HL-60/S4 treated with retinoic acid at 250 ng/mL for 4 days and 3 days (cell line): ENCODE data around the gene RRM2.

Experiments used
- in situ Hi-C: fragments of 300-500 bp; cut with MboI; formaldehyde crosslinking; loops from 2 replicates; pipeline ENCODE4 v1.7.0; 2022; ENCODE audit warnings: low sequenced_read_pairs

RRM2 gene

DNA sequence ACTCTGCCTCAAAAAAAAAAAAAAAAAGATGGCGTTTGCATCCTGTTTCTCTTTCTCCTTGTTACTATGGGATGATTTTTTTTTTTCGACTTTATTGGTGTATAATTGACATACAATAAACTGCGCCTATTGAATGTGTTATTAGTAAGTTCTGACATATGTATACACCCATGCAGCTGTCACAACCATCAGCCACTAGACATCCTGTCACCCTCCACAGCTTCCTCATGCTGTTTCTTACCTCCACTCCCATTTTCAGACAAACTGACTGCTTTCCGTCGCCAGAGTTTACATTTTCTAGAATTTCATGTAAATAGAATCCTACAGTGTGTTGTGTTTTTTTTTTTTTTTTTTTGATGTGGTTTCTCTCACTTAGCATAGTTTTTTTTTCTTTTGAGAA is 27.9 kb downstream of the RRM2 start:
- in situ Hi-C loops: no loop called here

DNA sequence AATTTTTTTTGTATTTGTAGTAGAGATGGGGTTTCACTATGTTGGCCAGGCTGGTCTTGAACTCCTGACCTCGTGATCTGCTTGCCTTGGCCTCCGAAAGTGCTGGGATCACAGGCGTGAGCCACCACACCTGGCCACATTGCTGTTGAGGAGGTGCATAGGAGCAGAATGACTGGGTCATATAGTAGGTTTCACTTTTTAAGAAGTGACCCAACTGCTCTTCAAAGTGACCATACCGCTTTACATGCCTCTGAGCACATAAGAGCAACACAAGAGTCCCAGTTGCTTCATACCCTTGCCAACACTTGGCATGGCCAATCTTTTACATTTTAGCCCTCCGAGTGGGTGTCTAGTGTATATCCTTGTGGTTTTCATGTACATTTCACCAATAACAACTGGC is 28.9 kb downstream of the RRM2 start:
- in situ Hi-C loops: no loop called here

DNA sequence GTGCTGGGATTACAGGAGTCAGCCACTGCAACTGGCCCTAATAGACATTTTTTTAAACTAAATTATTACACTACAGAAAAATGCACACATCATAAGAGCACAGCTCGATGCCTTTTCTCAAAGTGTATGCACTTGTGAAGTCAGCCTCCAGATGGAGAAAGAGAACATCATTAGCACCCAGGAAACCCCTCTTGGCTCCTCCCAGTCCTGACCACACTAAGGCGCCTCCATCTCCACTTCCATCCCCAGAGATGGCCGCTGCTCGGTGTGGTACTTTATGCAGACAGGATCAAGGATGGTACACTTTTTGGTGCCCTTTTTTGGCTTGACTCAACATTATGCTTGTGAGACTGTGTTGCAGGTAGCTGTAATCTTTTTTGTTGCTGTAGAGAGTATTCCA is 34.8 kb downstream of the RRM2 start:
- in situ Hi-C loops: no loop called here

DNA sequence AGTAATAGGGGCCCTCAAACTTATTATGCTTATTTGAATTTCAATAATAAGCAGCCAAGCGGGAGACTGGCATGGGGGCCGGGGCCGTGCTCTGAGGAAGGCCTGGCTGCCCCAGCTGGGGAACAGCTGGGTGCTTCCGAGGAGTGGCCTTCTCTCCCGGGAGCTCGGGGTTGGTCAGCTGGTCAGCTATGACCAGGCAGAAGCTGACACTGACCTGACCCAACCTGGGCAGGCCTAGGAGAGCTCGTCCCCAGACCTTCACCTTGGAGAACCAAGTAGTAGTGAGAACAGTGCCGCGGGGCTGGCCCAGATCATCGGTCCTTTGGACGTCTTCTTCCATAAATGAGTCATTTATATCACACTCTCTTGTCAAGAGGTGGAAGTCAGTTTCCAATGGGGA is 36.1 kb downstream of the RRM2 start:
- in situ Hi-C loops: no loop called here

DNA sequence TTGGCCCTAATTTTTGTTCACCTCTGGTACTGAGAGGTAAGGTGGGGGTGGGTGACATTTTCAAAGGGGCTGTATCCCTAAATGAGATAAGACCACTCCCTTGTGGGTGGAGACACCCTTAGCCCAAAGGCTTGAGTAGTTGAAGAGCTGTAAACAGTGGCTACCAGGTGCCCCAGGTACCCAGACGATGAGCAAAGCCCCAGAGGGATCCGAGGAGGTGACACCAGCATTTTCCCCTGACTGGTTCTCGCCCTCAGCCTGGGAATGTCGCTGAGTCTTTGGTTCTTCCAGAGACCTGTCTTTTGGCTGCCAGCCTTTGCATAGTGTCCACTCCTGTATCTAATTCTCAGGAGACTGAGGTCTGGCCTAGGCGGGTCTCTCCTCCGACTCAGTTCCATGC is 36.5 kb downstream of the RRM2 start:
- in situ Hi-C loops: no loop called here

DNA sequence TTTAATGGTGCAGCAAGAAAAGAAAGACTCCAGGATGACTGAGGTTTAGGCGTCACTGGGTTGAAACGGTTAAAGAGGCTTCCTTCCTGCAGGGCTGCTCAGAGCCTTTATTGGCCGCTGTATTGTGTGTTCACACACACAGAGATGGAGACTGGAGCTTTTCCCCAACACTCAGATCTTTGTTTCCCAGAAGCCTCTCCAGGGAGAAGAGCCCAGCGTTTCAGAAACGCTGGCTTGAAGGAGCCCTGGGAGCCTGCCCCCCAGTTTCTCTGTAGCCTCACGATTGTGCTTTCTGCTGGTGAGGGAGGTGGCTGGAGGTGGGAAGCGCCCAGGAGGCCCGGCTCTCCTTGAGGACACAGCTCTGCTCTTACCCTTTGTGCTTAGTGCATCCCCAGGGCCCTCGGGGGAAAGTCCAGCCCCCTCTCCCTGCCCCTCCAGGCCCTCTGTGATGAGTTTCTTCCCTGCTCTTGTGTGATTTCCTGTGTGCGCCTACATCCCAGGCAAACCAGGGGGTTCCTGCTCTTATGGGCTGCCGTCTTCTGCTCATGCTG is 37.1 kb downstream of the RRM2 start:
- in situ Hi-C loops: no loop called here

DNA sequence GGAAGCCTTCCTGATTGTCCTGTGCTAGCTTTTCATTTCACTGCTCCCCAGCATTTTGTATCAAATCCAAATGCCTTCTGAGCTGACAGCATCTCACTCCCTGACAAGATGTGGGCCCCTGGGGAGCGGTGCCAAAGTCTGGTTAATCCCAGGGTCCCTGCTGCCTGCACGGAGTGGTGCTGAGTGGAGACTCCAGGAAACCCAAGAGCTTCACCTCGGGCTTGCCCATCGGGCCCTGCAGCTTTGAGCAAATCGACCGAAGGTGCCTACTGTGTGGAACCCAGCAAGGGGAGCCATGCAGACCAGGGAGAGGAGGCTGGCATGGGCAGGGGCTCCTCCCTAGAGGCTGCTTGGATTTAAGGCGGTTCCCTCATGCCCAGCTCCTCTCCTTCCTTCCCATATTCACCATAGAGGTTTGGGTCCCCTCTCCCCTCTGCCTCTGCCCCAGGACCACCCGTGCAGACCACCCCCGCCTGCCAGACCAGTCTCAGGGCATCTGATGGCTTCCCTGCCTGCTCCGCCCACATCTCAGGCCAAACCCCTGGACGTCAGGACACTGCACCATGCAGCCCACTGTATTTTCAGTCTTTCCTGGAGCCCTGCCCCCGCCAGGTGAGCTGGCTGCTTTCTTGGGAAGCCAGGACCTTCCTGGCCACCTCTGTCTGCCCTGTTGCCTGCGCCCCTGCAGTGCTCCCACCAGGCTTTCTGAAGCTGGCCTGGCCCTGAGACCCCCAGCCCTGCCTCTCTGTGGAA is 37.8 kb downstream of the RRM2 start:
- in situ Hi-C loops: no loop called here

DNA sequence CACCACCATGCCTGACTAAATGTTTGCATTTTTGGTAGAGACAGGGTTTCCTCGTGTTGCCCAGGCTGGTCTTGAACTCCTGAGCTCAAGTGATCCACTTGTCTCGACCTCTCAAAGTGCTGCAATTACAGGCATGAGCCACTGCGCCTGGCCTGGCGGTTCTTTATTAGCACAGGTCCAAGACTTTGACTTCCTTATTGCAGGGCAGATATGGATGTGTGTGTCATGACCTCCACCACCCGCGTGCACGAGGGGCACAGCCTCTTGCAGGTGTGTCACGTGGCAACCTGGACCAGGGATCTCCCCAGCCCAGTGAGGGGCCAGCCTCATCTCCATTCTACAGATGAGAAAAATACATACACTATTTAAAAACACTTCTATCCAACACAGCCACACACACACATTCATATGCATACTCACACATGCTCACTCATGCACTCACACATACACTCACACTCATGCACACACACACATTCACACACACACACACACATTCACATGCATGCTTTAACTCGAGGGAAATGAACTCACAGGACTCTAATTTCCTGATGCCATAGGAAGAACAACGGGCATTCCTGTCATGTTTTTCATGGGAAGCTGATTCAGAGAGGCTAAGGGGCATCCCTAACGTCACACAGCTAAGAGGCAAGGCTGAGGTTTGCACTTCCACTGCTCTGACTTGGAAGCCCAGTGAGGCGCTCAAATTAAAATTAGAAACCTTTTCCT is 38.8 kb downstream of the RRM2 start:
- in situ Hi-C loops: no loop called here

DNA sequence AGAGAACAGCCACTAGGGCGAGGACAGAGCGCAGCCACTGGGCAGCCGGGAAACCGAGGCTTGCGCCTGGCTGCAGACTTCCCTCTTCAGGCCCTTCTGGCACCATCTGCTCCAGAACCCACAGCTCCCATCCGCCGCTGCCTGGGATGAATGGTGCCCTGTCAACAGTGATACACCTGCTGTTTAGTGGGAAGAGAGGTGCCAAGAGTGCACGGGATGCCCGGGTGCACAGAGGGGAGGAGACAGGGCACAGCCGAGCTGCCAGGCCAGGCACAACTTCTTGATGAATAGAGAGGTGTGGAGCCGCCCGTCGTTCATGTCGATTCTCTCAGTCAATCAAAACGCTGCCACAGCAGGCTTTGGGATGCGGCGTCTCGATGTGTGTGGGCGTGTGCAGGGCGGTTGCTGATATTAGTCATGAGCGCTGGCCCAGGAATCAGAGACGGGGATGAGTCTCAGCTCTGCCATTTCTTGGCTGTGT is 39.5 kb downstream of the RRM2 start:
- in situ Hi-C loops: no loop called here

DNA sequence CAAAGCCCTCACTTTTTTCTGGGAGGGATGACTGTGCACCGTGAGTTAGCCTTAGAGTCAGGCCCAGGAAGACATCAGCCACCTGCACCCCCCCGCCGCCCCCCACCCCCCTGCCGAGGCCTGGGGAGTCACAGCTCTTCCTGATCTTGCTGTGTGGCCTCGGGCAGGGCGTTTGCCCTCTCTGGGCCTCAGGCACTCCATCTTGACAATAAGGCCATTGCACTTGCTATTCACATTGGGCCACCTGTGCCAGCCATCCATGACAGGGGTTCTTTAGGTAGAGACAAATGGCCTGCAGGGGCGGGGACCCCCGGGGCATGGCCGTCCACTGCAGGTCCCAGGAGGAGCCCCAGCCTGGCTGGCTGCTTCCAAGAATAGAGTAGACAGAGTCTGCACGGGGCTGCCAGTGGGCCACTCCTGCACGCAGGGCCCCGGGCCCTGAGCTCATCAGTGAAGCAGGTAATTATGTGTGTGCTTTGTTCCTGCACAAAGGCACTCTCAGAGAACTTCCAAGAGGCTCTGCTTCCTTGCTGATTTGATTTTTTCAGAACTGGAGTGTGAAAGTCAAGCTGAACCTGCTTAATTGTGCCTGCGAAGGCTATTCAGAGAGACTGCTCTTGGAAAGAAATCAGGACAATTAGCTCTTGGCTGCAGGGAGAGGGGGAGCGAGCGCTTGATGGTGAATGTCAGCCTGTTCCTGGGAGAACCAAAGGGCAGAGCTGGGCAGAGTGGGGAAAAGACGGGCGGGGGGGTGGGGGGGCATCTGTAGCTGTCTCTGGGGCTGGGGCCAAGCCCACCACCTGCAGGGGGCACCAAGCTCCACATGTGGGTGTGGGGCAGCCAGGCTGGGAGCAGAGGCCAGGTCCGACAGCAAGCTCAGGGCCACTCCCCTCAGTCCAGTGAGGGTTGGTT is 40.3 kb downstream of the RRM2 start:
- in situ Hi-C loops: no loop called here

DNA sequence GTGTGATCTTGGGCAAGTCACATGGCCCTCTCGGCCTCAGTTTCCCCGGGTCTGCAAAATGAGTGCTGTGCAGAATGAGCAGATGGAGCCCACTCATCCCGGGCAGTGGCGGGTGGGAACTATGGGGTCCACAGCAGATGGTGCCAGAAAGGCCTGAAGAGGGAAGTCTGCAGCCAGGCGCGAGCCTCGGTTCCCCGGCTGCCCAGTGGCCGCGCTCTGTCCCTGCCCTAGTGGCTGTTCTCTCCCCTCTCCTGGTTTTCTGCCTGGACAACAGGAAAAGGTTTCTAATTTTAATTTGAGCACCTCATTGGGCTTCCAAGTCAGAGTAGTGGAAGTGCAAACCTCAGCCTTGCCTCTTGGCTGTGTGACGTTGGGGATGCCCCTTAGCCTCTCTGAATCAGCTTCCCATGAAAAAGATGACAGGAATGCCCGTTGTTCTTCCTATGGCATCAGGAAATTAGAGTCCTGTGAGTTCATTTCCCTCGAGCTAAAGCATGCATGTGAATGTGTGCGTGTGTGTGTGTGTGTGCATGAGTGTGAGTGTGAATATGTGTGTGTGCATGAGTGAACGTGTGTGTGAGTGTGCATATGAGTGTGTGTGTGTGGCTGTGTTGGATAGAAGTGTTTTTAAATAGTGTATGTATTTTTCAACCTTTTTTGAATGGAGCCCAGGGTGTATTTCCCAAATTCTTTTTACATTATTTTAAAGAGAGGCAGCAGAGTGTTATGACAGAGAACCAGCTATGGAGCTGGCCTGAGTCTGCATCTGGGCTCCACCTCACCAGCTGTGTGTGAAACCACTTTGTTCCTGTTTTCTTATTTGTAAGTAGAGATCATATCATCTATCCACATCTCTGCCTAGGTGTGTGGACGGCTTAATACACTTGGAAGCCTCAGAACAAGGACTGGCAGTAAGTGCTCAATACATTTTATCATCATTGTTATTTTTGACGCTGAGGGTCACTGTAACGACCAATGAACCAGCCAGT is 41.3 kb downstream of the RRM2 start:
- in situ Hi-C loops: no loop called here

DNA sequence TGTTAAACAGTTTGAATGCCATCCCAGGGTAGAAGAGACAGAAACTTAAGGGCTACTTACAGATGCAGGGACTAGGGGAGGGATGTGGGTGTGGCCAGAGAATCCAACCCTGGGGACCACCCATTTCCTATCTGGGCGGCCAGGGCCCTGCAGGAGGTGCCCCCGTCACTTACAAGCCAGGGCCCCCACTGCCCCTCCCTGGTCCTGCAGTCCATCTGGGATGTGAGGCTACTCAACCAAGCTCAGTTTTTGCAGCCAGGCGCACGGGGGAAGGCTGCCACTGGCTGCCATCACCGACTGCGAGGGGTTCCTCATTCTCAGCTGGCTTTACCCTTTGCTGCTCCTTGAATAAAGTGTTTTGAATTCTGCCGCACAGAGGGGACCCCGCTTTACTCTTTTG is 42.1 kb downstream of the RRM2 start:
- in situ Hi-C loops: no loop called here

DNA sequence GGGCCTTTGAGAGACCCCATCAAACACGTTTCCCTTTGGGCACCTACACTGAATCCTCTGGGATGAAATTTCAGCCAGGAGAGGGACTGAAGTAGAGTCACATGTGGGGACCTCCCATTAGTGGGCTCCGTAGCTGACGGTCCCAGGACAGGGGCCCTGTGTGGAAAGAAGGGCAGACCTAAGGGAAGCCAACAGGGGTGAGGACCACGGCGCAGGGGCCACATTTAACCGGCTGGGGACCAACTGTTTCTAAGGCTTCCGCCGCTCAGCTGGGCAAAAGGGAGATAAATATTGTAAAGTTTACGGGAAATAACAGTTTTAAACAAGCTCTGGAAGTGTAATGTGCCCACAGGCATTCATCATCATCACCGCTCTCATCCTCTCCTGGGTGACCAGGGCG is 42.7 kb downstream of the RRM2 start:
- in situ Hi-C loops: no loop called here

DNA sequence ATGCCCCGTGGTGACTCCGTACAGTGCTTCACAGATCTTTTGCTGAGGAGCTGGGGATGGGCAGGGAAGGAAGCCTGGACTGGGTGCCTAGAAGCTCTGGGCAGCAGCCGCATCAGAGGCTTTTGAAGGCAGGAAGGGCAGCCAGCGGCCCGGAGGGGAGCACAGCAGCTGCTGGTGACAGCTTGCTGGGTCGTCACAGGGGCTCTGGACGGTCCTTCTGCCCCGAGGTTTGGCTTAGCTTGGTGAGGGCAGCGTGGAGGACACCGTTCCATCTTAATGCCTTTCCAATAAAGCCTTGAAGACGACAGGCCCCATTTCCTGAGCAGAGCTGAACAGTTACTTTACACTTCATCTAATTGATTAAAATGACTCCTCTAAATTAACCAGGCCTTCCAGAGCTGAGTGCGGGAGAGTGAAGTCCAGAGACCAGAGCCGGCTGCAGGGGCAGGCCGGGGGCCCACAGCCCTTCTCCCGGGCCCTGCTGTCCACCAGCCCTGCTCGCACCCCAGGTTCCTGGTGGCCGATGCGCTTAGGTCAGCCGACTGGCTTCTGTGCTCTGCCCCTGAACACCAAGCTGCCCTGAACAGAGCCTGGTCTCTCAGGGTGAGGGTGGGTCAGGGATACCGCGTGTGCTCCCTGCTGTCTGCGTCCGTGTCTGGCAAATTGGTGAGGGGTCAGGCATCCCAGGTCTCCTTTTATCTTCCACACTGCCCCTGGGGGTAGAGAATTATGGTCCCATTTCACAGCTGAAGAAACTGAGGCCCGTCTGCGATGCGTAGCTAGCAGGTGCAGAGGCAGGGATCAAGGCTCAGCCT is 43.5 kb downstream of the RRM2 start:
- in situ Hi-C loops: no loop called here

DNA sequence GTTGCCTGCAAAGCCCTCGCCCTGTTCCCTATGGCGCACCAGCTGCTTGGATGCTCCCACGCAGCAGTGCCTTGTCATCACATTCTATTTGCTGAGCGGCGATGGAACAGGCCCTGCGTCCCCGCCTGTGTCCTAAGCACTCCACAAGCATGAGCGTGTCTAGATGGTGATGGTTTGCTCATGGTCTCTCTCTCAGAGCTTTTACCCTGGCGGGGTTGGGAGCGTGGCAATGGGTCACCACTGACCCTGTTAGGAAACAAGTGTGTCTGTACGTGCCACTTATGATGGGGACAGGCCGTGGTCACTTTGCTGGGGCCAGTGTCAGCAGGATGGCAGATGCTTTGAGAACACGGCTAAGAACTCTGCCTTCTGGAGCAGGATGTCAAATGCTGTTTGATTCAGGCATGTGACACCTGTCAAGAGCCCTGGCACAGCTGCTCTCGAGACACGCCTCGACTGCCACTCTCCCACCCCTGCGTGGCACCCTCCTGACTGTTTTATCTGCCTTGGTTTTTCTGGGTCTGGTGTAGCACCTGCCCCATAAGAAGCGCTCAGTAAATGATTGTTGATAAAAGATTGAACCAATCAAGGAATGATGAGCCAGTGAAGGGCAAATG is 44.2 kb downstream of the RRM2 start:
- in situ Hi-C loops: no loop called here

DNA sequence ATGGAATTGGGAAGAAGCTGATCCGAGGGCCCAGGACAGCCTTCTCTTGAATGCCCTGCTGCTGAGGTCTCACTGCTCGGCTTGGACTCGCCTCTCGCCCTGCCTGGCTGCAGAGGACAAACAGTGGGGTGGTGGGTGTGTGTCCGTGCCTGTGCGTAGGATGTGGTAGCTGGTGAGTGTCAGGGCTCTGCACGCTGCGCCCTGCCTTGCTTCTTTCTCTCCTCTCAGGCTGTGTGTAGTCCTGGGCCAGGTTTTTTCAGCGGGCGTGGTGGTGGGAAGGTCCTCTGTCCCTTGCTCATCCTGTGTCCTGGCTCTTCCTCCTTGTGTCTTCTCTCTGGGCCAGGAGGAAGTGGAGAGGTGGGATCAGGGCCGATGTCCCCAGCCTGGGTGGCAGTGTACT is 44.8 kb downstream of the RRM2 start:
- in situ Hi-C loops: no loop called here

DNA sequence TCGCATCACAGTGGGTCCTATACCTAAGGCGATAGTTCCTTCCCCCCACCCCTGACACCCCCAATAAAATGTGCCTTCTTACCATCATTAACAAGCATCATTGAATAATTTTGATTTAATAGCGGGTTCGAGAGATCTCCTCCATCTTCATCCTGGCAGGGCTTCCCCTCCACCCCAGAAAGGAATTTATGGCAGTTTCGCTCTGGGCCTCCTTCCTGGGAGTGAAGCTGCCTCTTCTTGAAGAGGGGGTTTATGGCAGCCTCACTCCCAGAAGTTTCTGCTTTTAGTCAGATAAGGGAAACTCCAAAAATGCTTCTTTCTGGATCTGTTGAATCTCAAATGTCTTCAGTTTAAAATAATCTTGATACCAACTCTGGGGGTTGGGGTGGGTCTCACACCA is 45.7 kb downstream of the RRM2 start:
- in situ Hi-C loops: no loop called here

DNA sequence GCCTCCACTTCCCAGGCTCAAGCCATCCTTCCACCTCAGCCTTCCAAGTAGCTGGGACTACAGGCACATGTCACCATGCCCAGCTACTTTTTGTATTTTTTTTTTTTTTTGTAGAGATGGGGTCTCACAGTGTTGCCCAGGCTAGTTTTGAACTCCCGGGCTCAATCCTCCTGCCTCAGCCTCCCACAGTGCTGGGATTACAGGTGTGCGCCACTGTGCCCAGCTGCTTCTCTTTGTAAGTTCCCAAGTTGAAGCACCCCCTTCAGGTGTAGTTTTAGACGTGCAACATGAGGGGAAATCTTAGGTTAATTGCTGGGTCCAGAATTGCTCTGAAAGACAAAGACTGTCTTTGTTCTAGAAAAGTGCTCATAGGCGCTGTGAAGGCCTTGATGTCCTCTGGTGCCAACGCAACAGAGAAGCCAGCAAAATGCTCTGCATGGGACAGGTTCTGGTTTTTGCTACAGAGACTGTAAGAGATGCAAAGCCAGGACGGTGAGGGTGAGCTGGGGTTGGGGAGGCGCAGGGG is 46.6 kb downstream of the RRM2 start:
- in situ Hi-C loops: no loop called here
